ENCODE results near the gene DGKI. TPM values are rescaled to one million over a fixed set of nuclear protein-coding genes. Genes with fewer than 3 reads are reported as not detected.

Gene DGKI
- total RNA-seq, 6 experiments from 2014 or later = 1.2 to 2.2 (median 1.6) TPM

GRCh38 chr7:137753575-137753947 lies 93.2 kb downstream of the DGKI start:
- Mint-ChIP-seq H3K4me3 (no peak overlapping the region), H3K36me3 (ENCODE audit: low read depth) (no peaks in the 10 kb centered on the region), H3K9me3 (no peaks in the 10 kb centered on the region), H3K27me3 (ENCODE audit: insufficient read depth) (0 out of 2 replicates have a peak, but pooled peaks cover 2% of the 10 kb centered on the region), H3K4me1 (ENCODE audit: low read depth) (peaks cover 40% of the 10 kb centered on the region), H3K27ac (no peak overlapping the region)
- no peak for DNase-seq
- no peak for TF ChIP-seq CTCF (IDR thresholded peaks at IDR 0.05)

- Mint-ChIP-seq H3K4me3 (no peak overlapping the region), H3K27me3 (ENCODE audit: insufficient read depth) (0 out of 2 replicates have a peak, but pooled peaks cover 2% of the 10 kb centered on the region), H3K4me1 (ENCODE audit: low read depth) (peaks cover 40% of the 10 kb centered on the region), H3K9me3 (no peaks in the 10 kb centered on the region), H3K36me3 (ENCODE audit: low read depth) (no peaks in the 10 kb centered on the region), H3K27ac (no peak overlapping the region)
- TF ChIP-seq CTCF (IDR thresholded peaks at IDR 0.05) = no peak
- no peak for DNase-seq
Observed at GRCh38 chr7:137753067-137753466, 93.7 kb downstream of the DGKI start.

- TF ChIP-seq CTCF (IDR thresholded peaks at IDR 0.05) = no peak
- no peak overlapping the region for H3K27ac Mint-ChIP-seq
- H3K4me3 Mint-ChIP-seq = no peak overlapping the region
- no peaks in the 10 kb centered on the region for H3K9me3 Mint-ChIP-seq
- DNase-seq = no peak
- H3K36me3 Mint-ChIP-seq (ENCODE audit: low read depth) = no peaks in the 10 kb centered on the region
- H3K27me3 Mint-ChIP-seq (ENCODE audit: insufficient read depth) = no peaks in the 10 kb centered on the region
- peaks cover 33% of the 10 kb centered on the region for H3K4me1 Mint-ChIP-seq (ENCODE audit: low read depth)
Observed at GRCh38 chr7:137751361-137752009, 95.3 kb downstream of the DGKI start.

- peak; percentile 33; the same call in 1 of the 2 replicates for TF ChIP-seq CTCF (IDR thresholded peaks at IDR 0.05)
- peaks cover 21% of the 10 kb centered on the region for H3K9me3 Mint-ChIP-seq
- H3K4me3 Mint-ChIP-seq = no peak overlapping the region
- H3K27me3 Mint-ChIP-seq (ENCODE audit: insufficient read depth) = no peaks in the 10 kb centered on the region
- H3K4me1 Mint-ChIP-seq (ENCODE audit: low read depth) = 0 out of 2 replicates have a peak, but pooled peaks cover 6% of the 10 kb centered on the region
- H3K27ac Mint-ChIP-seq = no peak overlapping the region
- DNase-seq = no peak
- peaks cover 24% of the 10 kb centered on the region for H3K36me3 Mint-ChIP-seq (ENCODE audit: low read depth)
Observed at GRCh38 chr7:137747359-137748031, 99.3 kb downstream of the DGKI start.

- no peak for TF ChIP-seq CTCF (IDR thresholded peaks at IDR 0.05)
- DNase-seq = no peak
- Mint-ChIP-seq H3K9me3 (peaks cover 21% of the 10 kb centered on the region), H3K27me3 (ENCODE audit: insufficient read depth) (no peaks in the 10 kb centered on the region), H3K27ac (no peak overlapping the region), H3K36me3 (ENCODE audit: low read depth) (peaks cover 24% of the 10 kb centered on the region), H3K4me1 (ENCODE audit: low read depth) (0 out of 2 replicates have a peak, but pooled peaks cover 6% of the 10 kb centered on the region), H3K4me3 (no peak overlapping the region)
Observed at GRCh38 chr7:137743021-137743420, 103.8 kb downstream of the DGKI start.

All from HFFc6 (cell line).